GM12892 (cell line): ENCODE results near the gene TMEM141.

Experiments used
- POLR2A ChIP-seq: IDR thresholded peaks from 2 replicates; pipeline ENCODE4 v1.6.1; 2011; ENCODE audit warnings: low read depth, low read length, control low read depth
- POLR2AphosphoS5 ChIP-seq: IDR thresholded peaks from 2 replicates; pipeline ENCODE4 v1.6.1; 2011; ENCODE audit warnings: low read depth, low read length, control low read depth
- TAF1 ChIP-seq: IDR thresholded peaks from 2 replicates; pipeline ENCODE4 v1.6.1; 2011; ENCODE audit warnings: low read depth, mild to moderate bottlenecking, control low read depth, low read length, borderline replicate concordance

GRCh38 chr9:136754059-136754572, 37.0 kb upstream of the TMEM141 start:
- TF ChIP-seq POLR2AphosphoS5 (no peak), POLR2A (no peak), TAF1 (no peak)
